ENCODE measurements around the gene TMEM45A.
"Not testable (repeated sequence)": the region's sequence is repeated elsewhere in the genome, so short reads cannot be mapped to it uniquely, and the experiment has no call there.

Gene TMEM45A

GRCh38 chr3:100536093-100536492 lies 43.7 kb downstream of the TMEM45A start:
- no peak for FAIRE-seq

- FAIRE-seq, result no peak
These were observed 45.4 kb downstream of the TMEM45A start for GRCh38 chr3:100537646-100538338.

DNA sequence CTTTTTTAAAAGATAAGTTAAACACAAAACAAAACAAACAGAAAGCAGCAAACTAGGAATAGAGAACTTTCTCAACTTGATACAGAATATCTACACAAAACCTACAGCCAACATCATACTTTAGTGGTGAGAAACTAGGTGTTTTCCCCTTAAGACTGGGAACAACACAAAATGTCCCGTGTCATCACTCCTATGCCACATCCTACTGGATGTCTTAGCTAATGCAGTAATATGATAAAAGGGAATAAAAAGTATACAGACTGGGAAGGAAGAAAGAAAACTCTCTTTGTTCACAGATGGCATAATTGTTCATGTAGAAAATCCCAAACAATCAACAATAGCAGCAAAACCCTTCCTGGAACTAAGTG lies 45.9 kb downstream of the TMEM45A start:
- FAIRE-seq, result no peak

DNA sequence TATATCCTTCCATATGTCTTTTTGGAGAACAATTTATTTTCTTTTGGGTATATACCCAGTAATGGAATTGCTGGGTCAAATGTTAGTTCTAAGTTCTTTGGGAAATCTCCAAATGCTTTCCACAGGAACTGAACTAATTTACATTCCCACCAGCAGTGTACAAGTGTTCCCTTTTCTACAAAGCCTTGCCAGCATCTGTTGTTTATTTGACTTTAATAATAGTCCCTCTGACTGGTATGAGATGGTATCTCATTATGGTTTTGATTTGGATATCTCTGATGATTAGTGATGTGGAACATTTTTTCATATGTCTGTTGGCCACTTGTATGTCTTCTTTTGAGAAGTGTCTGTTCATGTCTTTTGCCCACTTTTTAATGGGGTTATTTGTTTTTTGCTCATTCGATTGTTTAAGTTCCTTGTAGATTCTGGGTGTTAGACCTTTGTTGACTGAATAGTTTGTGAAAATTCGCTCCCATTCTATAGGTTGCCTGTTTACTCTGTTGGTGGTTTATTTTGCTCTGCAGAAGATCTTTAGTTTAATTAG lies 48.4 kb downstream of the TMEM45A start:
- FAIRE-seq, result no peak

DNA sequence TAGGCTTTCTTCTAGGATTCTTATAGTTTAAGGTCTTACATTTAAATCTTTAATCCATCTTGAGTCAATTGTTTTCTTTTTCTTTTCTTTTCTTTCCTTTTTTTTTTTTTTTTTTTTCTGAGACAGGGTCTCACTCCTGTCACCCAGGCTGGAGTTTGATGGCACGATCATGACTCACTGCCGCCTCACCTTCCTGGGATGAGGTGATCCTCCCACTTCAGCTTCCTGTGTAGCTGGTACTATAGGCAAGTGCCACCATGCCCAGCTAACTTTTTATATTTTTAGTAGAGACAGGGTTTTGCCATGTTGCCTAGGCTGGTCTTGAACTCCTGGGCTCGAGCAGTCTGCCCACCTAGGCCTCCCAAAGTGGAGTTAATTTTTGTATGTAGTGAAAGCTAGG lies 49.0 kb downstream of the TMEM45A start:
- not testable (repeated sequence) for FAIRE-seq

DNA sequence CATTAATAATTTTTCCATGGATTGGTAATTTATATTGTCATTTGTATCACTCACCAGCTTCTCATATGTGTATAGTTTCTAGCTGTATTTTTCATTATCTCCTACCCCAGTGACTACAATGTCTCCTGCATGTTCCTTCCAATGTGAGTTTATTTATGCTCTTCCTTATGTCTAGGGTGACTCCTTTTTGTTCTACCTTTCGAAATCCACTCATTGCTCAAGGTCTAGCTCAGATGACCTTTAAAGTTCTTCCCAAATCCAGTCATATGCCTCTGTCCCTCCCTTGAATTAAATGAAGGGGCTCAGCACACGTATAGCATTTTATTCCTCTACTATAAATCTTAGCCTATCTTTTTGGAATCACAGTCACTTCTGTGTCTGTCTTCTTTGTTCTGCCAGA lies 53.0 kb downstream of the TMEM45A start:
- no peak for FAIRE-seq

- no peak for FAIRE-seq
These were observed 53.8 kb downstream of the TMEM45A start for GRCh38 chr3:100546020-100546744.

DNA sequence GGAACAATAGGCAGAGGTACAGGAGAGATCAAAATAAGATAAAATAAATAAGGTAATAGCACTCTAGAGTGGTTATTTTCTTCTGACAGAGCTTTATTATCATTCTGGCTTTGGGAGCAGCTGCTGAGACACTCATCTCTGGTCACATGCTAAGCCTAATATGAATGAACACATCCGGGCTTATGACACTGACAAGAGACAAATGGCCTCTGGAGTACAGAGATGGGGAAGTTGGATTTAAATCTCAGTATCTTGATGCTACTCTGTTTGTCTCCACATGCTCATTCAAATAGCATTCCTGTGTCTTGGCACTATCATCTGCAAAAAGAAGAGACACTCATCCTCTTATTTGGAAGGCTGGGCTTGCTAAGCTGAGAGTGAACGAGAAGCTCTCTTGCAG lies 55.6 kb downstream of the TMEM45A start:
- FAIRE-seq, result no peak

GRCh38 chr3:100553618-100554372 lies 61.4 kb downstream of the TMEM45A start:
- FAIRE-seq, result no peak

GRCh38 chr3:100554373-100554676 lies 61.9 kb downstream of the TMEM45A start:
- FAIRE-seq, result no peak

- no peak for FAIRE-seq
These were observed 64.4 kb downstream of the TMEM45A start for GRCh38 chr3:100556673-100557310.

DNA sequence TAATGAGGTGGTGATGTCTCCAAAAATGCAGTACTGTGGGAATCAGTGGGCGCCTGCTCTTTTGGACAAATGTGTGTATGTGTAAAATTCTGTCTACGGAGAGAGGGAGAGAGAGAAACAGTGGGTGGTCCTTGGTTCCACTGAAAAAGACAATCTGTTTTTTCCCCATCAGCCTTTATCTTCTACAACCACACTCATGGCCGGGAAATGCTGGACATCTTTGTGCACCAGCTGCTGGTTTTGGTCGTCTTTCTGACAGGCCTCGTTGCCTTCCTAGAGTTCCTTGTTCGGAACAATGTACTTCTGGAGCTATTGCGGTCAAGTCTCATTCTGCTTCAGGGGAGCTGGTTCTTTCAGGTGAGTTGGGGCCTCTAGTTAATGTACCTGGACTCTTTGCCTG lies 65.8 kb downstream of the TMEM45A start:
- FAIRE-seq, result no peak

- no peak for FAIRE-seq
These were observed 68.0 kb downstream of the TMEM45A start for GRCh38 chr3:100560426-100560825.

DNA sequence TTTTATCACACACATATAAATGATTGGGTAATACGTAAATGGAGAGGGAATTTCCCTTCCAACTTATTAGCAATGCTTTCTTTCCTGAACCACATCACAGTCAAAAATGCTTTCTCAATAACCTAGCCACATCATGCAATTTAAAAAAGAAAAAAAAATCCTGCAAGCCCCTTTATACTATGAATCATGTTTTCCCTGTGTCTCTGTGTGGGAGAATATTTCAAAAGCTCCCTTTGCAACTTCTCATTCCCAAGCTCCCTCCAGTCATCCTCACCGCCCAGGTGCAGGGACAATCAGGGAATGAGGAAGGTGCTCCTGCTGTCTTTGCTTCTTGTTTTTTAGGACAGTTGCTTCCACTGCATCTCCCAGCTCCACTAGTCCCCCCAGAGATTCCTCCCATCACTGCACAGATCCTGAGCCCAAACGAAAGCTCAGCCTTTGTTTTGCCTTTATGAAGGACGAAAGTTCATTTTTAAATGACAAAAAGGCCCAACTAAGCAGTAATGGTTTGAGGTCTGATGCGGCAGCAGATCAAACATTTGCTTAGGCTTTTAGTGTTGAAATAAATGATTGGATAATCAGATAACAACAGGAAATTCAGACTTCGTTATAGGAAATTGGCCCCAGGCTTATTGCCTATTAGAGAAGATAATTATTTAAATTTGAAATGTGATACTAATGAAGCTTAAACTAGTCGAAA lies 69.2 kb downstream of the TMEM45A start:
- FAIRE-seq, result no peak

DNA sequence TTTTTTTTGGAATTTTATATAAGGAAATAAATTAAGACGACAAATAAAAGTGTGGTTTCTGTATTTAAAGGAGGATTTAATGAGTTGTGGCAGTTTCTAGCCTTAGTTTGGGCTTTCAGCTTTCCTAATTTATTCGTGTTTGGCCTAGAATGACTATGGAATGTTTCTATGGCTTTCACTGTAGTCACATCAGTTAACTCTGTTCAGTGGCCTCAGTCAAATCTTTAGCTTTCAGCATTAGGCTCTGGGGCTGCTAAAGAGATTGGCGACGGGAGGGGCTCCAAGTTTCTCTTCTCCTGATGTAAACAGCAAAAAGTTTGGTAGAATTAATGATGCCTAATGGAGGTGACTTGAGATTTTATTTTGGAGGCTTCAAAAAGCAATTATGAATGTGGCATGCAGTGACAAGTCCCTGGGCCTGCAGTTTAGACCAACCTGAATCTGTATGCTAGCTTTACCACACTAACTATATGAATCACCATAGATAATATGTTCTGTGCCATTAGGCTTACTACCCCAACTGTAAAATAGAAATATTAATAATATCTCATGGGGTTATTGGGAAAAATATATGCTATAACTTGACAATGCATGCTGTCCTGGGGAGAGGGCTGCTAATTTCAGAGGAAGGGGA lies 69.9 kb downstream of the TMEM45A start:
- FAIRE-seq, result no peak

DNA sequence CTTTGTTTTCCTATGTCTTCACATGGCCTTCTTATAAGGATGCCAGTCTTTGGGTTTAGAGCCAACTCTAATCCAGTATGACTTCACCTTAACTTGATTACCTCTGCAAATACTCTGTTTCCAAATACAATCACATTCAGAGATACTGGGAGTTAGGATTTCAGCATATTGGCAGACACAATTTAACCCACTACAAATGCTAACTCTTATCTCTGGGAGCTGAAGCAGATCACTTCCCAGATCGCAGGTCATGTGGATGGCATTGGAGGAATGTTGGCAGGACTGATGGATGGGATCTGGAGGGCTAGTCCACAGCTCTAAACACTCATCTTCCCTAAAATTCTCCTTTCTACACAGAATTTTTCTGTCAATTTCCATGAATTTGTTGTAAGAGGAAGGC lies 70.8 kb downstream of the TMEM45A start:
- FAIRE-seq, result no peak

- FAIRE-seq, result no peak
These were observed 71.3 kb downstream of the TMEM45A start for GRCh38 chr3:100563652-100564211.

DNA sequence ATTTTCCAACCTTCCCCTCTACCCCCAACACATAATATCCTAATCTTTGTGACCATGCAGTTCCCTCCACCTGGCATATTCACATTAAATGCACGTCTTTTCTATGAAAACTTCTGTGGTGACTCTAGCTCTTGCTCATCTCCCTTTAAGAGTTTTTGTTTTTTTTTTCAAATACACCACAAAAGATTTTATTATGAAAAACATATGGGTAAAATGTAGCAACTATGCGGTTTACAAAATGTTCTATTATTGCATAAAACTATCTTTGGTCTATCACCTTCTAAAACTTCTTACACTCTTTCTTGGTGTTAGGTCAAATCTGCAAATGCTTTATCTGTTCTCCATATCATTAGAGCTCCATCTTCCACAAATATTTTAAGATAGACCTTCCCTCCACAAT lies 78.4 kb downstream of the TMEM45A start:
- no peak for FAIRE-seq

GRCh38 chr3:100574536-100574935 lies 82.1 kb downstream of the TMEM45A start:
- FAIRE-seq, result no peak

DNA sequence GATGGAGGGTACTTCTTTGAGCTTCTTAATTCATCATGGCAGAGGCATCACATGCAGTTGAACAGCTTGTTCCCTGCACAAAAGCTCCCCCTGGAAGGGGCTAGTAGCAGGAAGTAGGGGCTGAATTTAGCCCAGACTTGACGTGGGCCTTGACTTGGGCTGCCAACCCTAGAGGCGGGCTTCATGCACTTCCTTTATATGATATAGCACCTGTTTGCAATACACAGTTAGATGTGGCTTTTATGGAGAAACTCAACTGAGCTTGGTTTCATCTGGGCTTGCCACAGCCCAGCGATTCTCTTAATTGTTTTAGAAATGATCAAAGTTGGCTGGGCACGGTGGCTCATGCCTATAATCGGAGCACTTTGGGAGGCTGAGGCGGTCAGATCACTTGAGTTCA lies 83.3 kb downstream of the TMEM45A start:
- no peak for FAIRE-seq

DNA sequence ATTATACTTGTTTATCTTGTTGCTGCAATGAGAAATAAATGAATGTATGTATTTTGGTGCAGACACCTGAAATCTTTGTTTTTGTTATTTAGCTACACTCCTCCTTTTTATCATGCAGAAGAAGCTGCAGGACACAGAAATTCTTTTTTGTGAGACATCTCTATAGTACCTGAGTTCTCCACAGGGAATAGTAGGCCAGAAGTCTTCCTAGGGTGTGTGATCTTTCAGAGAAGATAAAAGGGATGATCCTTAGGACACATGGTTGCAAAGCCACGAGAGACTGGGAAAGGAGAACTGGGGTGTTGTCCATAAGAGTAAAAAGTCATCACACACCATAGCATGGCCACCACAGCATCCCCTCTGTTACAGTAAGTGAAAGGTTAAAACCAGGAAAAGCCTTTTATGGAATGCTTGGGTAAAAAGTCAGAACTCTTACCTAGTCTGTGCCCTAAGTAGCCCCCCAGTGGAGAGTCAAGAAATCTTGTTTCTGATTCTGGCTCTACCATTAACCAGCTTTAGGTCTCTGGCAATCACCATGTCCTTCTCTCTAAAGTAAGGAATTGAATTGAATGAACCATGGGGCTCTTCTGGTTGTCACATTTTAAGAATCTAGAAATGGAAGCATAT lies 85.1 kb downstream of the TMEM45A start:
- no peak for FAIRE-seq

Data from islet of Langerhans (tissue), 1 donor.